Activated T-cell treated with anti-CD3 and anti-CD28 coated beads, Interleukin-2, amount 50 U/mL, for 1 hour (primary cell): ENCODE results near the gene CYP4F22.
"Not testable (repeated sequence)": the region's sequence is repeated elsewhere in the genome, so short reads cannot be mapped to it uniquely, and the experiment has no call there.

Experiments
- DNase-seq: peaks from one replicate; pipeline ENCODE4 v3.0.0-alpha.2; 2020

Gene CYP4F22

GRCh38 chr19:15495151-15495550, 13.2 kb upstream of the CYP4F22 start:
- no peak for DNase-seq

- DNase-seq: no peak
Observed at GRCh38 chr19:15498156-15498858, 10.0 kb upstream of the CYP4F22 start.

GRCh38 chr19:15498910-15499309, 9.4 kb upstream of the CYP4F22 start:
- no peak for DNase-seq

- DNase-seq: no peak
Observed at GRCh38 chr19:15501596-15501995, 6.7 kb upstream of the CYP4F22 start.

GRCh38 chr19:15502264-15502663, 6.1 kb upstream of the CYP4F22 start:
- DNase-seq: no peak

GRCh38 chr19:15506074-15506571, 2.2 kb upstream of the CYP4F22 start:
- DNase-seq: no peak

GRCh38 chr19:15507068-15508034, 974 bp upstream of the CYP4F22 start:
- DNase-seq: no peak

GRCh38 chr19:15511671-15512424, 3.5 kb downstream of the CYP4F22 start:
- no peak for DNase-seq

GRCh38 chr19:15515227-15515625, 6.9 kb downstream of the CYP4F22 start:
- DNase-seq: not testable (repeated sequence)

GRCh38 chr19:15516363-15516762, 8.0 kb downstream of the CYP4F22 start:
- no peak for DNase-seq

GRCh38 chr19:15517778-15518177, 9.5 kb downstream of the CYP4F22 start:
- no peak for DNase-seq

GRCh38 chr19:15519433-15519976, 11.2 kb downstream of the CYP4F22 start:
- DNase-seq: no peak

- no peak for DNase-seq
Observed at GRCh38 chr19:15524781-15525180, 16.5 kb downstream of the CYP4F22 start.

GRCh38 chr19:15525291-15525690, 17.0 kb downstream of the CYP4F22 start:
- no peak for DNase-seq

- no peak for DNase-seq
Observed at GRCh38 chr19:15526408-15526807, 18.1 kb downstream of the CYP4F22 start.

GRCh38 chr19:15527705-15528104, 19.4 kb downstream of the CYP4F22 start:
- no peak for DNase-seq

GRCh38 chr19:15529774-15530372, 21.5 kb downstream of the CYP4F22 start:
- DNase-seq: no peak

GRCh38 chr19:15532779-15533521, 24.6 kb downstream of the CYP4F22 start:
- no peak for DNase-seq

- not testable (repeated sequence) for DNase-seq
Observed at GRCh38 chr19:15533522-15533830, 25.2 kb downstream of the CYP4F22 start.

- DNase-seq: no peak
Observed at GRCh38 chr19:15534957-15535864, 26.9 kb downstream of the CYP4F22 start.

- no peak for DNase-seq
Observed at GRCh38 chr19:15536350-15536749, 28.0 kb downstream of the CYP4F22 start.
